Activated CD4-positive, alpha-beta T cell treated with anti-CD3 and anti-CD28 coated beads for 24 hours (primary cell): ENCODE measurements around the gene MAP3K3.

Experiments used
- DNase-seq, 2 donors: peaks; one replicate each; pipeline ENCODE4 v3.0.0-alpha.2; 2020; ENCODE audit warnings: low read depth in 2 of 2

The MAP3K3 gene

DNA sequence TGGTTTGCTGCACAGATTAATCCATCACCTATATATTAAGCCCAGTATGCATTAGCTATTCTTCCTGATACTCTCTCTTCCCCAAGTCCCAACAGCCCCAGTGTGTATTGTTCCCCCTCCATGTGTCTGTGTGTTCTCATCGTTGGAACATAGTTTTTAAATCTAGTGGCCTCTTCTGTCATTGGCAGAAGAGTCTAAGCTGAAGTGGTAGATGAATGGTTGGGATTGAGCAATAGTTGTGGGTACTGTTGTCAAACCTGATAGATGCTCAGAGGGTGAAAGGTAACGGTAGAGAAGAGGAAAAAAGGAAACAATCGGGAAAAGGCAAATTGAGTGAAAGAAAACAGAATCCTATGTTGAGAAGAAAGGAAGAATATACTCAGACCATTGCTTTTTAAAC, 29.9 kb downstream of the MAP3K3 start:
- no peak for DNase-seq

DNA sequence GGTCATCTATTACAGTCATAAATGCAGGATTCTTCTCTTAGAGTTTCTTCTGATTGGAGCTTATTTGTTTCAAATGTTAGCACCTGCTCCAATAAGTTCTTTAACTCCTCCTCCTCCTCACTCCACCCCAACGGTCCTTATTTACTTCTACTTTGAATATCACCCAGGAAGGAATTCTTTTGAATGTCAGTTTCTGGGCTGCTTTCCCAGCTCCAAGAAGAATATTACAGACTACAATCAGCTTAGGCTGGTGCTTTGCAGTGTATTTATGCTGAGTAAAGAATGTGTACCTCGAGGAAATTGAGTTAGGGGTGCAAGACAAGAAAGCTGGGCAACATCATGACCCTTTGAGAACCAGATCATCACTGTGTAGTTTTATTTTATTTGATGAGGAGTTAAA, 30.8 kb downstream of the MAP3K3 start:
- no peak for DNase-seq

DNA sequence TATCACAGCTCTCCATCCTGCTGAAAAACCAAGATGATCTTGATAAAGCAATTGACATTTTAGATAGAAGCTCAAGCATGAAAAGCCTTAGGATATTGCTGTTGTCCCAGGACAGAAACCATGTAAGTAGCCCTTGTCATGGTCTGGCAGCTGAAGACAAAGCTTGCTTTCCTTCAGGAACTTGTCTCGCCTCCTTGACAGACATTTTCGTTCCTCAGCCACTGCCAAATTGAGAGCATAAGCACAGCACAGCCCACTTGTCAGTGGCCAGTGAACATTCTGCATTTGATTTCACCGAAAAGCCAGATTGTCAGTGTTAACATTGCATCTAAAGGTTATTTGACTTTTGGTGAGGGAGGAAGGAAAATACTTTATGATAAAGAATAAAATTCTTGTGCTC, 35.6 kb downstream of the MAP3K3 start:
- DNase-seq: no peak

DNA sequence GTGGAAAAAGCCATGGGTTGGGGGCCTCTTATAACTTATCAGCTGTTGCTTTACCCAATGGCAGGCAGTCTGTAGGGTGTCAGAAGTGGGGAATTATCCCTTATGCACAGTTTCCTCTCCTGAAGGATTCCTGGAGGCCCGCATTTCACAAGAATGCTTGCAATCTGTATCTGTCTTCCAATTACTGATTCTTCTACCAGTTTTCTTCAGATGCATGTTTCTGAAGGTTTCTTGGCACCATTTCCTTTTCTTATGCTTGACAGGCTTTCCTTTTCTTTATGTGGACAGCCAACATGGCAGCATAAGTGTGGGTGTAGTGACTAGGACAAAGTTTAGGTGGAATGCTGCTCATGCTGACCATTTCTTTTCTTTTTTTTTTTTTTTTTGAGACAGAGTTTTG, 36.1 kb downstream of the MAP3K3 start:
- no peak for DNase-seq

GRCh38 chr17:63659850-63660249, 37.6 kb downstream of the MAP3K3 start:
- no peak for DNase-seq

GRCh38 chr17:63665527-63666214, 43.5 kb downstream of the MAP3K3 start:
- no peak for DNase-seq

- DNase-seq: no peak
Measured at GRCh38 chr17:63672856-63673255, 50.6 kb downstream of the MAP3K3 start.

GRCh38 chr17:63675231-63675606, 53.0 kb downstream of the MAP3K3 start:
- no peak for DNase-seq

- no peak for DNase-seq
Measured at GRCh38 chr17:63675607-63676546, 53.7 kb downstream of the MAP3K3 start.

- no peak for DNase-seq
Measured at GRCh38 chr17:63676584-63676983, 54.4 kb downstream of the MAP3K3 start.

GRCh38 chr17:63679214-63679613, 57.0 kb downstream of the MAP3K3 start:
- DNase-seq: no peak

DNA sequence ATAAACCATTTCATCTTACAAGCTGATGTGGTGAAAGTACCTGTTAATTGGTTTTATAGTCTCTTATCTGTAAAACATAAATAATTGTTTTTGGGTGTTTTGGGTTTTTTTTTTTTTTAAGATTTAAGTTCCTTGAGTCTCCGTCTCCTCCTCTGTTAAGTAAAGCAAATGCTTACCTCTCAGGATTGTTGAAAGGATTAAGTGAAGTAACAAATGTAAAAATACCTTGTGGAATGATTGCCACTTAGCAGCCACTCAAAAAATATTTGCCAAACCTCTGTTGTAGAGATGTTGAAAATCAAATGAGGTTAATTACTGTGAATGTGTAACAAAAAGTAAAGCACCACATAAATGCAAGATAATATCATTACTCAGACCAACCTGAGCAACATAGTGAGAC, 58.5 kb downstream of the MAP3K3 start:
- DNase-seq: no peak

- DNase-seq: no peak
Measured at GRCh38 chr17:63681530-63681929, 59.3 kb downstream of the MAP3K3 start.

DNA sequence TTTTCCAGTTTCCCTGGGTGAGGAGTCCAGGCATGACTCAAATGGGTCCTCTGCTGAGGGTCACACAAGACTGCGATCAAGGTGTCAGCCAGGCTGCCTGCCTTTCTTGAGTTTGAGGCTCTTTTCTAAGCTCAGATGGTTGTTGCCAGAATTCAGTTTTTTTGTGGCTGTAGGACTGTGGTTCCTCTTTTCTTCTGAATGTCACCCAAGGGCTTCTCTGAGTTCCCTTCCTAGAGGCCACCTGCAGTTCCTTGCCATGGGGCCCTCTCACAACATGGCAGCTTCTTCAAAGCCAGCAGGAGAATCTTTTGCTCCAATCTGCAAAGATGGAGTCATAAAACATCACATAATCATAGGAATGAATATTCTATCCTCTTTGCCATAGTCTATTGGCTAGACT, 60.2 kb downstream of the MAP3K3 start:
- DNase-seq: no peak

DNA sequence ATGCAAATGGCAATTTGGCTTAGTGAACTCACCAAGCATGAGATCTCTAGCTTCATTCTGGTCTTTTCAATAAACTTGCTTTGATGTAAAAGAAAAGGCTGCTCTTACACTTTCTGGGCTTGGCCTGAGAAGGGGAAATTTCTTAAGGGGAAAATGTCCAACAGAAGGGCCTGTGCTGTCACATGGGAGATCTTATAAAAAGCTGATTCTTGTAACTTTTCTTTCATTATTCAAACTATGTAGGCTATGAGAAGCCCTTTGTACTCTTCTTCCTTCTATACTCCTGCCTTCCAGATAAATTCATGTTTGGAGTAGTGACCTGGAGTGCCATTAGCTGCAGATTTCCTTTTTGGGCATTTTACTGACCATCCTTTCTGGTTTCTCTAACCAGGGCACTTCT, 60.8 kb downstream of the MAP3K3 start:
- DNase-seq: no peak

- no peak for DNase-seq
Measured at GRCh38 chr17:63685041-63685440, 62.8 kb downstream of the MAP3K3 start.

- DNase-seq: no peak
Measured at GRCh38 chr17:63685578-63685977, 63.4 kb downstream of the MAP3K3 start.

GRCh38 chr17:63686138-63686685, 64.0 kb downstream of the MAP3K3 start:
- no peak for DNase-seq

- DNase-seq: no peak
Measured at GRCh38 chr17:63688396-63689020, 66.3 kb downstream of the MAP3K3 start.

DNA sequence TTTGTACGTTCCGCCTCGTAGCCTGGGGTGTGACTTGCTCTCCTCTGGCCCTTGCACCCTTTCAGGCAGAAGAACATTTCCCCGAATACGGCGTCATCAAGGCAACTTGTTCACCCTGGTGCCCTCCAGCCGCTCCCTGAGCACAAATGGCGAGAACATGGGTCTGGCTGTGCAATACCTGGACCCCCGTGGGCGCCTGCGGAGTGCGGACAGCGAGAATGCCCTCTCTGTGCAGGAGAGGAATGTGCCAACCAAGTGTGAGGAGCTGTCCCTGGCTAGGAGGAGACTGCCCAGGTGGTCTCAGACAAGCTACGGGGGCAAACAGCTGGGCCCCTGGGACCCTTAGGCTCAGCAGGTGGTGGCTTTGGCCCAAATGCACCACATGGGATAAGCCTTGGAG, 67.3 kb downstream of the MAP3K3 start:
- no peak for DNase-seq

DNA sequence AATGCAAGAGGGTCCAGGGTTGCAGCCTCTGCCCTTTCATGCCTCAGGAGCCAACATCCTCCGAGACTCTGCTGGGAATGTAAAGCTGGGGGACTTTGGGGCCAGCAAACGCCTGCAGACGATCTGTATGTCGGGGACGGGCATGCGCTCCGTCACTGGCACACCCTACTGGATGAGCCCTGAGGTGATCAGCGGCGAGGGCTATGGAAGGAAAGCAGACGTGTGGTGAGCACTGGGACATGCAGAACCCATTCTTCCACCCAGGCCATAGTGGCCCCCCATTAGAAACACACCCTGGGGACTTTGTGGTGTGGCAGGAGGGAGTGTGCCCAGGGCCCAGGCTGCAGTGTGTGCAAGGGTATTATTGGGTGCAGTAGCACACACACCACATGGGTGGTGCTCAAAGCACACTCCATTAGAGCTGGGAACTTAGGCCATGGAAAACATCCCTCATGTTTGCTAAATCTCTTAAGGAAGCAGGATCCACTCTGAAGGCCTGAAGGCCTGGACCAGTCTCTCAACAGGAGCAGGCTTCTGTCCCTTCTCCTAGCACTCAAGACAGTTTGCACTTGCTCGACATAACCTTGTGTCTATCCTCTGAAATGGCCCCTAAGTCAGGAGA, 70.1 kb downstream of the MAP3K3 start:
- DNase-seq: no peak
